ENCODE results near the gene CAPZB. TPM values are rescaled to one million over a fixed set of nuclear protein-coding genes. Genes with fewer than 3 reads are reported as not detected.
A peak's percentile ranks its signal among the peaks of the same experiment; 100 is the strongest.

The CAPZB gene
- total RNA-seq, 1 experiment from 2014 or later, result 60.5 TPM

DNA sequence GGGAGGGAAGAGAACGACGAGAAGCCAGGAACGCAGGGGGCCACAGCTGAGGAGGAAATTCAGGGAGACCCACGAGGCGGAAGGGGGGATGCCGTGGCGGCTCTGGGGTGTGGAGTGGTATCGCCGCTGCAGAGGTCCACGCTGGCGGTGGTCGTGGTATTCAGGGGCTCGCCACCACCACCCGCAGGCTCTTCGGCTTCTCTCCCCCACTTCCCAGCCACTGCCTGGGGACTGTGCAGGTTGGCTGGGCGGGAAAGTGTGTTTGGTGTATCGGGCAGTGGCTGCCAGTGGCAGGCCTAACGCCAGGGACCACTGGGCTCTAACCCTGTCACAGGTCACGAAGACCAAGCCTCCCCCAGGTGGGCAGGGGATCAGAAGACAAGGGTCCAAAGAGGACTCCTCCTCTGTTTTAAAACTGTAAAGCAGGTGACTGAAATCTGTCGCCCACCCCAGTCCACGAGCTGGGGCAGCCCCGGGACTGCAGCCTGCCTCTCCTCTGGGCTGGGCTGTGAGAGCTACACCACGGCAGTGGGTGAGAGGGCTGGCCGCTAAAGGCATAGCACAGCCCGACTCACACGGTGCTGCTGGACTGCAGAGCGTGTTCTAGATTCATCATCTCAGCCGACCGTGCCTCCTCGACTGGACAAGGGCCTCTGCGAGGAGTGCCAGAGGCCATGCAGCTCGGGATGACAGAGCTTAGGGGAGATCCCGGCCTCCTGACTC is 142.3 kb downstream of the CAPZB start:
- in situ Hi-C loops (cut with HindIII; ENCODE audit: low pct_unique_long_range_greater_than_20kb, low sequenced_read_pairs), result no loop called here
- DNase-seq (ENCODE audit: low read depth, low spot score), result no peak

GRCh38 chr1:19342062-19342750 is 143.1 kb downstream of the CAPZB start:
- DNase-seq (ENCODE audit: low read depth, low spot score), result no peak
- in situ Hi-C loops (cut with HindIII; ENCODE audit: low pct_unique_long_range_greater_than_20kb, low sequenced_read_pairs), result no loop called here

- in situ Hi-C loops (cut with HindIII; ENCODE audit: low pct_unique_long_range_greater_than_20kb, low sequenced_read_pairs), result no loop called here
- peak; percentile 81 for DNase-seq (ENCODE audit: low read depth, low spot score)
Observed at GRCh38 chr1:19341201-19342061, 143.9 kb downstream of the CAPZB start.

- in situ Hi-C loops (cut with HindIII; ENCODE audit: low pct_unique_long_range_greater_than_20kb, low sequenced_read_pairs), result no loop called here
- no peak for DNase-seq (ENCODE audit: low read depth, low spot score)
Observed at GRCh38 chr1:19340387-19340937, 144.9 kb downstream of the CAPZB start.

DNA sequence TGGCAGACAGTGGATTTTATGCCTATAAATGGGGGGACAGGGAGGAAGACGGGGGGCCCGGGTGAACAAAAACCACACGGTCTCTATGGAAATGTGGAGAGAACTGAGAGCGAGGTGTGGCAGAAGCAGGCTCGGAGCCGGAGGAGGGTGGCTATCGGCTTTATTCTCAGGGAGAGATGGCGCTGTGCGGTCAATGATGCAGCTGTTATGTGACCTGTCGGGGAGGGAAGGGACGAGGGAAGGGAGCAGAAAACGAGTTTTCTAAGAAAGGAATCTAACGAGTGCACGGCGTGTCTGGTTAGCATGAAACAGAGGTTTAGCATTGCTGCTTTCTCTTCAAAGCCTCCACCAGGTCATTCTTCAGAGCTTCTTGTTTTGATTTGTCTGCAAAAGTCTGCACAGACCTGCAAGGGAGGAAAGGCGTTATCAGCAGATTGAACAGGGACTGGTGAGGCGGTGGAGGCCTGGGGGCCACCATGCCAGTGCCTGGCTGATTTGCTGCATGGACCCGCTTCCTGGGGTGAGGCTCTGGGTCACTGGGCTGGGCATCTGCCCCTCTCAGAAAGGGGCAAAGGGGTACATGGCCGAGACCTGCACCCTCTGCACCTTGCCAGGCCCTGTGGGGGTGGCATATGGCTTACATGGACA is 146.0 kb downstream of the CAPZB start:
- no peak for DNase-seq (ENCODE audit: low read depth, low spot score)
- in situ Hi-C loops (cut with HindIII; ENCODE audit: low pct_unique_long_range_greater_than_20kb, low sequenced_read_pairs), result no loop called here

- in situ Hi-C loops (cut with HindIII; ENCODE audit: low pct_unique_long_range_greater_than_20kb, low sequenced_read_pairs), result no loop called here
- no peak for DNase-seq (ENCODE audit: low read depth, low spot score)
Observed at GRCh38 chr1:19338323-19338762, 147.0 kb downstream of the CAPZB start.

DNA sequence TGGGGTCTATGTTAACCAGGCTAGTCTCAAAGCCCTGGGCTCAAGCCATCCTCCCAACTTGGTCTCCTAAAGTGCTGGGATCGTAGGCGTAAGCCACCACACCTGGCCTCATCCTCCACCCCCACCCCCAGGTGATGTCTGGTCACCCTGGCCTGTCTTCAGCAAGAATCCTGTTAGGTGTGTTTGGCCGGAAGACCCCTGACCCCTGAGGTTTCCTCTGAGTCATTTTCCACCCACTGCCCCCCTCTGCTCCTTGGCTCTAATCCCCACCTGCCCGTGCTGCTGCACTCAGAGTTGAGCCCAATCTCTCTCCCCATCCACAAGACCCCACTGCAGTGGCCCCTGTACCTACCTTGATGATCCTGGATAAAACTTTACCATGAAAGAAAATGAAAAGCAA is 148.1 kb downstream of the CAPZB start:
- in situ Hi-C loops (cut with HindIII; ENCODE audit: low pct_unique_long_range_greater_than_20kb, low sequenced_read_pairs), result no loop called here
- DNase-seq (ENCODE audit: low read depth, low spot score), result no peak

DNA sequence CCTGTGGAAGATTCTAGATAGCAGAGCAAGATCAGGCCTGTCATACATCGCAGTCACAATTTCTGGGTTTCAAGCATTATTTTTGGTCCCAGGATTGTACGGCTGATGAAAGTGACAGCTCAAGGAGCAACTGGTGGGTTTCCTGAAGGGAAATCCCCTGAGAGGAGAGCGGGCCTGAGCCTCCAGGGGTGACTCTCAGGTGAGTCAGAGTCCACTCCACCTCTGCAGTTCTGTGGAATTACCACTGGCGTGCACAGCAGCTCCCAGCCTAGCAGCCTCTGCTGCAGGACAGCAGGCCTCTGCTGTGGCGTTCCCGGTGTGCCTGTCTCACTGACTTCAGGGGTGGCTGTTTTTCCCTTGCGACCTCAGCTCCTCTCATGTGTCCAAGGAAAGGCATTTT is 148.8 kb downstream of the CAPZB start:
- DNase-seq (ENCODE audit: low read depth, low spot score), result no peak
- in situ Hi-C loops (cut with HindIII; ENCODE audit: low pct_unique_long_range_greater_than_20kb, low sequenced_read_pairs), result no loop called here

- DNase-seq (ENCODE audit: low read depth, low spot score), result no peak
- in situ Hi-C loops (cut with HindIII; ENCODE audit: low pct_unique_long_range_greater_than_20kb, low sequenced_read_pairs), result no loop called here
Observed at GRCh38 chr1:19333587-19334354, 151.6 kb downstream of the CAPZB start.

GRCh38 chr1:19332832-19333231 is 152.5 kb downstream of the CAPZB start:
- DNase-seq (ENCODE audit: low read depth, low spot score), result no peak
- in situ Hi-C loops (cut with HindIII; ENCODE audit: low pct_unique_long_range_greater_than_20kb, low sequenced_read_pairs), result no loop called here

- in situ Hi-C loops (cut with HindIII; ENCODE audit: low pct_unique_long_range_greater_than_20kb, low sequenced_read_pairs), result no loop called here
- no peak for DNase-seq (ENCODE audit: low read depth, low spot score)
Observed at GRCh38 chr1:19331262-19331878, 154.0 kb downstream of the CAPZB start.

GRCh38 chr1:19330449-19331135 is 154.7 kb downstream of the CAPZB start:
- in situ Hi-C loops (cut with HindIII; ENCODE audit: low pct_unique_long_range_greater_than_20kb, low sequenced_read_pairs), result no loop called here
- no peak for DNase-seq (ENCODE audit: low read depth, low spot score)

DNA sequence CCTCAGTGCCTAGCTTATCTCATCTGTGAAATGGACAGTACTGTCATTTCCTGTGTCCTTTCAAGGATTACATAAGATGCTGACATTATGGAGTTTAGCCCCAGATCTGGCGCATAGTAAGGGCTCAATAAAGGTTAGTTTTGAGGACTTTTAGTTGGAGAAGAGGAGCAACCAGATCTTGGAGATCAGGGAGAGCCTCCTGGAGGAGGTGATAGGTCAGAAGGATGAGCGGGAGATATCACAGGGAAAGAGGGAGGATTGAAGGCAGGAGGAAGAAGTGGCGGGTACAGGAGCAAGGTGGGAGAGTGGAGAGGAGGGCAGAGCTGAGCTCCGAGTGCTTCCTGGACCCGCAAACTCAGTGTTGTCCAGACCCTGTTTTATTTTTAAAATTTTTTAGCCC is 155.7 kb downstream of the CAPZB start:
- in situ Hi-C loops (cut with HindIII; ENCODE audit: low pct_unique_long_range_greater_than_20kb, low sequenced_read_pairs), result no loop called here
- DNase-seq (ENCODE audit: low read depth, low spot score), result no peak

DNA sequence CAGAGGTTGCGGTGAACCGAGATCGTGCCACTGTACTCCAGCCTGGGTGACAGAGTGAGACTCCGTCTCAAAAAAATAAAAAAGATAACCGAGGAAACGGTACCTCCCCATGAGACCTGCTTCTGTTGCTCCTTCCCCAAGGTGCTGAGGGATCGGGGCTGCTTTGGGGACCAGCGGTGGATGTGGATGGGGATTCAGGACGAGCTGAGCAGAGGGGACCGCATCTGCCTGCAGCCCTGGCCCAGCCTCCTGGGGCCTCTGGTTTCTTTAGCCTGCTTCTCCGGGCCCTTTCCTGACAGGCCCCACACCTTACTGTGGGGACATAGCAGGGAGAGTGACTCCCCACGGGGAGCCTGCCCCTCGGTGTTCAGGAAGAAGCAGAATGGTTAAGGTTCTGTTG is 156.2 kb downstream of the CAPZB start:
- DNase-seq (ENCODE audit: low read depth, low spot score), result no peak
- in situ Hi-C loops (cut with HindIII; ENCODE audit: low pct_unique_long_range_greater_than_20kb, low sequenced_read_pairs), result no loop called here

DNA sequence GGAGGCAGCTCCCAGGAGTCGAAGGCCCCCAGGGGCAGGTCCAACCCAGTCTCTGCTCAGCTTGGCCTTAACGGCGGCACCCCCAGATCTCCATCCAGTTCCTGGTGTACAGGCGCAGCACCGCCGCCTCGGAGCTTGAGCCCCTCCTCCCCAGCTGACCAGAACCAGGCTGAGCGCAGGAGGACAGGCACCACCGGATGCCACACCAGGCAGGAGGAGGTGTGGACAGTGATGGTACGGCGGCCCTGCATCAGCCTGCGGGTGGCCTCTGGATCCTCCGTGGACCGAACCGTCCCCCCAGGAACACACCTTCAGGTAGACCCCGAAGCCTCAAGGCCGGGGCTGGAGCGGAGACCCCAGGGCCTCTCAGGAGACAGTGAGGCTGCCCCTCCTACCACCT is 156.9 kb downstream of the CAPZB start:
- in situ Hi-C loops (cut with HindIII; ENCODE audit: low pct_unique_long_range_greater_than_20kb, low sequenced_read_pairs), result no loop called here
- no peak for DNase-seq (ENCODE audit: low read depth, low spot score)

GRCh38 chr1:19327736-19328135 is 157.6 kb downstream of the CAPZB start:
- in situ Hi-C loops (cut with HindIII; ENCODE audit: low pct_unique_long_range_greater_than_20kb, low sequenced_read_pairs), result no loop called here
- no peak for DNase-seq (ENCODE audit: low read depth, low spot score)
